ENCODE data around the gene POLR1C.

DNA sequence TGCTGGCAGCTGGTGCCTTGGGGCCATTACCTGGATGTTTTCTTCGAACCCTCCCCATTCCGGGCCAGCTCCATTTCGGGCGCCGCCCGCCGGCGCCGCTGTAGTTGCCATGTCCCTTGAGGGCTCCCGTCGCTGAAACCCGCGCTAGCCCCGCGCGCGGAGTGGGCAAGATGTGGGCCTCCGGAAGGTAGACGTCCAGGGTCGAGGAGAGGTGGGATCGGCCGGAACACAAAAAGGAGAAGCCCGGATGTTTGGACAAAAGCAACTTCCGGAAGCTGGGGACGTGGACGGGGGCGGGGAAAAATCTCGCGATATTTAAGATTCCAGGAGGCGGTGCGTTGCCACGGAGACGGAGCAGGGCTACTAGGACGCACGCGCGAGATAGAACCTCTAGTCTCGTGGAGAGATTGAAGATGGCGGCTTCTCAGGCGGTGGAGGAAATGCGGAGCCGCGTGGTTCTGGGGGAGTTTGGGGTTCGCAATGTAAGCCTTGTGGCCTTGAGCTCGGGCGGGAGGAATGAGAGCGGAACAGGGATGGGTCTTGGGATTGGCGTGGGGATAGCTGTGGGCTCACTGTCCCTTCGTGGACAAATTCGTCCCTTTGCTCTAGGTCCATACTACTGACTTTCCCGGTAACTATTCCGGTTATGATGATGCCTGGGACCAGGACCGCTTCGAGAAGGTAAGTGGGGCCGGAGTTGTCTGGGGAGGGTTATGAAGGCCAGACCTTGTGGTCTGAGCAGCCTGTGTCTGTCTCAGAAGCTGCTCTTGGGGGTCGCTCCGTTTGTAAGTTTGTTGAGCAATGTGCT, at the start of gene POLR1C, which contains the start of gene YIPF3:
- TF ChIP-seq, protein P1, sequence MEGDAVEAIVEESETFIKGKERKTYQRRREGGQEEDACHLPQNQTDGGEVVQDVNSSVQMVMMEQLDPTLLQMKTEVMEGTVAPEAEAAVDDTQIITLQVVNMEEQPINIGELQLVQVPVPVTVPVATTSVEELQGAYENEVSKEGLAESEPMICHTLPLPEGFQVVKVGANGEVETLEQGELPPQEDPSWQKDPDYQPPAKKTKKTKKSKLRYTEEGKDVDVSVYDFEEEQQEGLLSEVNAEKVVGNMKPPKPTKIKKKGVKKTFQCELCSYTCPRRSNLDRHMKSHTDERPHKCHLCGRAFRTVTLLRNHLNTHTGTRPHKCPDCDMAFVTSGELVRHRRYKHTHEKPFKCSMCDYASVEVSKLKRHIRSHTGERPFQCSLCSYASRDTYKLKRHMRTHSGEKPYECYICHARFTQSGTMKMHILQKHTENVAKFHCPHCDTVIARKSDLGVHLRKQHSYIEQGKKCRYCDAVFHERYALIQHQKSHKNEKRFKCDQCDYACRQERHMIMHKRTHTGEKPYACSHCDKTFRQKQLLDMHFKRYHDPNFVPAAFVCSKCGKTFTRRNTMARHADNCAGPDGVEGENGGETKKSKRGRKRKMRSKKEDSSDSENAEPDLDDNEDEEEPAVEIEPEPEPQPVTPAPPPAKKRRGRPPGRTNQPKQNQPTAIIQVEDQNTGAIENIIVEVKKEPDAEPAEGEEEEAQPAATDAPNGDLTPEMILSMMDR (IDR thresholded peaks at IDR 0.05) = peak in 1 of 3 experiments; percentile 11
- TF ChIP-seq POLR2A (IDR thresholded peaks at IDR 0.05; ENCODE audit: low read depth) = no peak

All from esophagus muscularis mucosa (tissue), 3 donors.